Measurements from ENCODE around the gene FNBP1L. TPM values are rescaled to one million over a fixed set of nuclear protein-coding genes. Genes with fewer than 3 reads are reported as not detected.

The FNBP1L gene
- polyA plus RNA-seq, 1 donor (not counting 4 experiments of a cell fraction or from before 2014, with no cell fraction given) = 22.9 TPM

- Histone ChIP-seq H3K27ac (ENCODE audit: control insufficient read depth, insufficient read depth, low read length) (peak overlapping the region; percentile 38), H2AFZ (ENCODE audit: control insufficient read depth, low read length) (no peak overlapping the region), H3K9me3 (ENCODE audit: control insufficient read depth, low read depth, low read length) (no peaks in the 10 kb centered on the region), H3K79me2 (ENCODE audit: control insufficient read depth, insufficient read depth, low read length) (peaks cover 100% of the 10 kb centered on the region), H3K36me3 (ENCODE audit: control insufficient read depth in 2 of 2, extremely low read depth in 1 of 2, insufficient read depth in 2 of 2, low read length in 2 of 2) (peaks cover 14 to 45% of the 10 kb centered on the region in 2 experiments), H3K27me3 (ENCODE audit: control insufficient read depth, extremely low read depth, insufficient read depth, low read length) (no peaks in the 10 kb centered on the region), H3K4me1 (ENCODE audit: control insufficient read depth, extremely low read depth, insufficient read depth, low read length) (peaks cover 78% of the 10 kb centered on the region), H3K4me2 (ENCODE audit: control insufficient read depth, extremely low read depth, insufficient read depth, low read depth, low read length) (peak overlapping the region; percentile 15), H3K4me3 (ENCODE audit: control insufficient read depth in 2 of 3, extremely low read depth in 1 of 3, insufficient read depth in 2 of 3, low read depth in 1 of 3, low read length in 3 of 3) (no peak overlapping the region), H3K9ac (ENCODE audit: control insufficient read depth, extremely low read depth, insufficient read depth, low read length) (no peak overlapping the region), H4K20me1 (ENCODE audit: control insufficient read depth, extremely low read depth, insufficient read depth, low read length) (peaks cover 94% of the 10 kb centered on the region), H3K9me1 (ENCODE audit: control insufficient read depth, extremely low read depth, insufficient read depth, low read length) (peaks cover 33% of the 10 kb centered on the region)
- DNase-seq (ENCODE audit: low read depth, low spot score) (no peak), FAIRE-seq (peak; percentile 55)
- dilution Hi-C loops (cut with MboI; ENCODE audit: extremely low pct_ligation_motif_present, low sequenced_read_pairs) = no loop called here
- no peak for TF ChIP-seq EZH2 (IDR thresholded peaks at IDR 0.05; ENCODE audit: low read length)
- TF ChIP-seq, protein P1, sequence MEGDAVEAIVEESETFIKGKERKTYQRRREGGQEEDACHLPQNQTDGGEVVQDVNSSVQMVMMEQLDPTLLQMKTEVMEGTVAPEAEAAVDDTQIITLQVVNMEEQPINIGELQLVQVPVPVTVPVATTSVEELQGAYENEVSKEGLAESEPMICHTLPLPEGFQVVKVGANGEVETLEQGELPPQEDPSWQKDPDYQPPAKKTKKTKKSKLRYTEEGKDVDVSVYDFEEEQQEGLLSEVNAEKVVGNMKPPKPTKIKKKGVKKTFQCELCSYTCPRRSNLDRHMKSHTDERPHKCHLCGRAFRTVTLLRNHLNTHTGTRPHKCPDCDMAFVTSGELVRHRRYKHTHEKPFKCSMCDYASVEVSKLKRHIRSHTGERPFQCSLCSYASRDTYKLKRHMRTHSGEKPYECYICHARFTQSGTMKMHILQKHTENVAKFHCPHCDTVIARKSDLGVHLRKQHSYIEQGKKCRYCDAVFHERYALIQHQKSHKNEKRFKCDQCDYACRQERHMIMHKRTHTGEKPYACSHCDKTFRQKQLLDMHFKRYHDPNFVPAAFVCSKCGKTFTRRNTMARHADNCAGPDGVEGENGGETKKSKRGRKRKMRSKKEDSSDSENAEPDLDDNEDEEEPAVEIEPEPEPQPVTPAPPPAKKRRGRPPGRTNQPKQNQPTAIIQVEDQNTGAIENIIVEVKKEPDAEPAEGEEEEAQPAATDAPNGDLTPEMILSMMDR (optimal IDR thresholded peaks at IDR 0.05 in 1 of 3, IDR thresholded peaks at IDR 0.05 in 1 of 3, conservative IDR thresholded peaks at IDR 0.05 in 1 of 3; ENCODE audit: extremely low read depth in 1 of 3, insufficient read depth in 2 of 3, low read length in 3 of 3) = no peak
Observed at GRCh38 chr1:93598396-93598795, 150.5 kb downstream of the FNBP1L start.

- no peaks in the 10 kb centered on the region for H3K27me3 ChIP-seq (ENCODE audit: control insufficient read depth, extremely low read depth, insufficient read depth, low read length)
- peak overlapping the region; percentile 15 for H3K4me2 ChIP-seq (ENCODE audit: control insufficient read depth, extremely low read depth, insufficient read depth, low read depth, low read length)
- H3K79me2 ChIP-seq (ENCODE audit: control insufficient read depth, insufficient read depth, low read length) = peaks cover 100% of the 10 kb centered on the region
- no peak overlapping the region for H3K4me3 ChIP-seq (ENCODE audit: control insufficient read depth in 2 of 3, extremely low read depth in 1 of 3, insufficient read depth in 2 of 3, low read depth in 1 of 3, low read length in 3 of 3)
- no peaks in the 10 kb centered on the region for H3K9me3 ChIP-seq (ENCODE audit: control insufficient read depth, low read depth, low read length)
- no peak overlapping the region for H3K27ac ChIP-seq (ENCODE audit: control insufficient read depth, insufficient read depth, low read length)
- no peak for TF ChIP-seq EZH2 (IDR thresholded peaks at IDR 0.05; ENCODE audit: low read length)
- TF ChIP-seq, protein P1 (optimal IDR thresholded peaks at IDR 0.05 in 1 of 3, IDR thresholded peaks at IDR 0.05 in 1 of 3, conservative IDR thresholded peaks at IDR 0.05 in 1 of 3; ENCODE audit: extremely low read depth in 1 of 3, insufficient read depth in 2 of 3, low read length in 3 of 3) = no peak
- FAIRE-seq = peak; percentile 51
- H3K9me1 ChIP-seq (ENCODE audit: control insufficient read depth, extremely low read depth, insufficient read depth, low read length) = peaks cover 33% of the 10 kb centered on the region
- no peak overlapping the region for H3K9ac ChIP-seq (ENCODE audit: control insufficient read depth, extremely low read depth, insufficient read depth, low read length)
- DNase-seq (ENCODE audit: low read depth, low spot score) = no peak
- dilution Hi-C loops (cut with MboI; ENCODE audit: extremely low pct_ligation_motif_present, low sequenced_read_pairs) = no loop called here
- H4K20me1 ChIP-seq (ENCODE audit: control insufficient read depth, extremely low read depth, insufficient read depth, low read length) = peaks cover 94% of the 10 kb centered on the region
- no peak overlapping the region for H2AFZ ChIP-seq (ENCODE audit: control insufficient read depth, low read length)
- H3K36me3 ChIP-seq (ENCODE audit: control insufficient read depth in 2 of 2, extremely low read depth in 1 of 2, insufficient read depth in 2 of 2, low read length in 2 of 2) = peaks cover 17 to 45% of the 10 kb centered on the region in 2 experiments
- H3K4me1 ChIP-seq (ENCODE audit: control insufficient read depth, extremely low read depth, insufficient read depth, low read length) = peaks cover 72% of the 10 kb centered on the region
Observed at GRCh38 chr1:93598861-93599439, 151.0 kb downstream of the FNBP1L start.
